Activated CD8-positive, alpha-beta memory T cell treated with anti-CD3 and anti-CD28 coated beads, Interleukin-2, amount 10 ng/mL, durations not matched to agents 7 days and 5 days (primary cell): Measurements from ENCODE around the gene GRM7. TPM values are rescaled to one million over a fixed set of nuclear protein-coding genes. Genes with fewer than 3 reads are reported as not detected.

Experiments used
- ATAC-seq: fragments of 150-1000 bp; cut with Tn5 transposase; one replicate; pipeline ENCODE4 v1.10.0; 2021; ENCODE audit warnings: moderate library complexity
- CTCF ChIA-PET: fragments of 350-600 bp; sonication (Branson Sonifier 250); formaldehyde crosslinking; loops from one replicate; lab custom pipeline; 2021; ENCODE audit warnings: antibody characterized with exemption; lab: Charles Lee
- DNase-seq: peaks from one replicate; pipeline ENCODE4 v3.0.0-alpha.2; 2020
- H3K27ac Mint-ChIP-seq: one replicate; pipeline ENCODE4 v1.8.0; 2021; ENCODE audit warnings: mild to moderate bottlenecking, mixed read lengths
- H3K27me3 Mint-ChIP-seq: one replicate; pipeline ENCODE4 v1.8.0; 2021; ENCODE audit warnings: mixed read lengths
- H3K36me3 Mint-ChIP-seq: one replicate; pipeline ENCODE4 v1.8.0; 2021; ENCODE audit warnings: mild to moderate bottlenecking, mixed read lengths
- H3K4me1 Mint-ChIP-seq: one replicate; pipeline ENCODE4 v1.8.0; 2021; ENCODE audit warnings: mixed read lengths
- H3K4me3 Mint-ChIP-seq: one replicate; pipeline ENCODE4 v1.8.0; 2021; ENCODE audit warnings: mild to moderate bottlenecking, moderate library complexity, mixed read lengths
- H3K9me3 Mint-ChIP-seq: one replicate; pipeline ENCODE4 v1.8.0; 2022; ENCODE audit warnings: low read depth, mixed read lengths
- total RNA-seq, 2 experiments: library from RNA; stranded (reverse); gene quantifications; one replicate each; pipeline ENCODE4 v1.2.3, GENCODE V29; 2021

The GRM7 gene
- total RNA-seq, 2 experiments from 2014 or later = not detected

GRCh38 chr3:7565574-7565973, 704.7 kb downstream of the GRM7 start:
- DNase-seq (no peak), ATAC-seq (no peak)
- Mint-ChIP-seq H3K27ac (no peak overlapping the region), H3K27me3 (no peaks in the 10 kb centered on the region), H3K4me3 (no peak overlapping the region), H3K9me3 (peaks cover 8% of the 10 kb centered on the region), H3K36me3 (no peaks in the 10 kb centered on the region), H3K4me1 (no peaks in the 10 kb centered on the region)
- CTCF ChIA-PET = no interaction called here

GRCh38 chr3:7567160-7567559, 706.2 kb downstream of the GRM7 start:
- Mint-ChIP-seq H3K27ac (no peak overlapping the region), H3K9me3 (peaks cover 10% of the 10 kb centered on the region), H3K4me3 (no peak overlapping the region), H3K4me1 (no peaks in the 10 kb centered on the region), H3K27me3 (no peaks in the 10 kb centered on the region), H3K36me3 (no peaks in the 10 kb centered on the region)
- DNase-seq = no peak
- ATAC-seq = no peak
- CTCF ChIA-PET = no interaction called here

GRCh38 chr3:7568526-7569184, 707.7 kb downstream of the GRM7 start:
- Mint-ChIP-seq H3K27me3 (no peaks in the 10 kb centered on the region), H3K27ac (no peak overlapping the region), H3K4me3 (no peak overlapping the region), H3K4me1 (no peaks in the 10 kb centered on the region), H3K9me3 (peaks cover 10% of the 10 kb centered on the region), H3K36me3 (no peaks in the 10 kb centered on the region)
- ATAC-seq (no peak), DNase-seq (no peak)
- CTCF ChIA-PET = interaction anchor here (0.6 kb wide), 1 partner anchor 1190 kb away, joined by 3 read pairs; no protein-coding TSS in a partner anchor

- H3K27ac Mint-ChIP-seq = no peak overlapping the region
- no peaks in the 10 kb centered on the region for H3K4me1 Mint-ChIP-seq
- CTCF ChIA-PET = no interaction called here
- no peak for DNase-seq
- no peaks in the 10 kb centered on the region for H3K36me3 Mint-ChIP-seq
- H3K27me3 Mint-ChIP-seq = no peaks in the 10 kb centered on the region
- ATAC-seq = no peak
- no peak overlapping the region for H3K4me3 Mint-ChIP-seq
- H3K9me3 Mint-ChIP-seq = peaks cover 8% of the 10 kb centered on the region
Measured at GRCh38 chr3:7573330-7573729, 712.4 kb downstream of the GRM7 start.

GRCh38 chr3:7574435-7574834, 713.5 kb downstream of the GRM7 start:
- no peaks in the 10 kb centered on the region for H3K27me3 Mint-ChIP-seq
- H3K4me1 Mint-ChIP-seq = no peaks in the 10 kb centered on the region
- no peak overlapping the region for H3K27ac Mint-ChIP-seq
- CTCF ChIA-PET = no interaction called here
- H3K9me3 Mint-ChIP-seq = peaks cover 7% of the 10 kb centered on the region
- H3K36me3 Mint-ChIP-seq = no peaks in the 10 kb centered on the region
- ATAC-seq (no peak), DNase-seq (no peak)
- H3K4me3 Mint-ChIP-seq = no peak overlapping the region

GRCh38 chr3:7576071-7576470, 715.2 kb downstream of the GRM7 start:
- no peak overlapping the region for H3K4me3 Mint-ChIP-seq
- no peak for ATAC-seq
- H3K36me3 Mint-ChIP-seq = no peaks in the 10 kb centered on the region
- no peaks in the 10 kb centered on the region for H3K4me1 Mint-ChIP-seq
- CTCF ChIA-PET = no interaction called here
- no peak overlapping the region for H3K27ac Mint-ChIP-seq
- H3K27me3 Mint-ChIP-seq = no peaks in the 10 kb centered on the region
- DNase-seq = no peak
- peaks cover 6% of the 10 kb centered on the region for H3K9me3 Mint-ChIP-seq

- Mint-ChIP-seq H3K4me1 (no peaks in the 10 kb centered on the region), H3K27me3 (no peaks in the 10 kb centered on the region), H3K9me3 (peaks cover 3% of the 10 kb centered on the region), H3K36me3 (no peaks in the 10 kb centered on the region), H3K4me3 (no peak overlapping the region), H3K27ac (no peak overlapping the region)
- DNase-seq (no peak), ATAC-seq (no peak)
- CTCF ChIA-PET = no interaction called here
Measured at GRCh38 chr3:7576506-7576905, 715.6 kb downstream of the GRM7 start.

GRCh38 chr3:7577513-7577912, 716.6 kb downstream of the GRM7 start:
- CTCF ChIA-PET = no interaction called here
- Mint-ChIP-seq H3K27me3 (no peaks in the 10 kb centered on the region), H3K9me3 (peaks cover 5% of the 10 kb centered on the region), H3K36me3 (no peaks in the 10 kb centered on the region), H3K4me1 (no peaks in the 10 kb centered on the region), H3K27ac (no peak overlapping the region), H3K4me3 (no peak overlapping the region)
- no peak for DNase-seq
- no peak for ATAC-seq

GRCh38 chr3:7581831-7582230, 720.9 kb downstream of the GRM7 start:
- ATAC-seq (no peak), DNase-seq (no peak)
- CTCF ChIA-PET = no interaction called here
- H3K27ac Mint-ChIP-seq = no peak overlapping the region
- H3K9me3 Mint-ChIP-seq = peaks cover 7% of the 10 kb centered on the region
- no peak overlapping the region for H3K4me3 Mint-ChIP-seq
- no peaks in the 10 kb centered on the region for H3K36me3 Mint-ChIP-seq
- H3K4me1 Mint-ChIP-seq = no peaks in the 10 kb centered on the region
- no peaks in the 10 kb centered on the region for H3K27me3 Mint-ChIP-seq

GRCh38 chr3:7585052-7585451, 724.1 kb downstream of the GRM7 start:
- no peaks in the 10 kb centered on the region for H3K36me3 Mint-ChIP-seq
- H3K27ac Mint-ChIP-seq = no peak overlapping the region
- H3K4me1 Mint-ChIP-seq = no peaks in the 10 kb centered on the region
- DNase-seq (no peak), ATAC-seq (no peak)
- no peak overlapping the region for H3K4me3 Mint-ChIP-seq
- H3K9me3 Mint-ChIP-seq = peaks cover 9% of the 10 kb centered on the region
- H3K27me3 Mint-ChIP-seq = no peaks in the 10 kb centered on the region
- CTCF ChIA-PET = no interaction called here

- DNase-seq (no peak), ATAC-seq (no peak)
- H3K27me3 Mint-ChIP-seq = no peaks in the 10 kb centered on the region
- no peaks in the 10 kb centered on the region for H3K4me1 Mint-ChIP-seq
- H3K27ac Mint-ChIP-seq = no peak overlapping the region
- H3K36me3 Mint-ChIP-seq = no peaks in the 10 kb centered on the region
- H3K4me3 Mint-ChIP-seq = no peak overlapping the region
- peaks cover 10% of the 10 kb centered on the region for H3K9me3 Mint-ChIP-seq
- CTCF ChIA-PET = no interaction called here
Measured at GRCh38 chr3:7588236-7588635, 727.3 kb downstream of the GRM7 start.

- peaks cover 6% of the 10 kb centered on the region for H3K9me3 Mint-ChIP-seq
- CTCF ChIA-PET = no interaction called here
Measured at GRCh38 chr3:7589526-7589925, 728.6 kb downstream of the GRM7 start.

GRCh38 chr3:7602297-7602696, 741.4 kb downstream of the GRM7 start:
- ATAC-seq = no peak
- no peak overlapping the region for H3K4me3 Mint-ChIP-seq
- no peak overlapping the region for H3K27ac Mint-ChIP-seq
- CTCF ChIA-PET = no interaction called here
- no peaks in the 10 kb centered on the region for H3K27me3 Mint-ChIP-seq
- H3K36me3 Mint-ChIP-seq = no peaks in the 10 kb centered on the region
- peaks cover 2% of the 10 kb centered on the region for H3K9me3 Mint-ChIP-seq
- no peak for DNase-seq
- no peaks in the 10 kb centered on the region for H3K4me1 Mint-ChIP-seq

More at GRCh38 chr3:7589526-7589925, 728.6 kb downstream of the GRM7 start:
- DNase-seq (no peak), ATAC-seq (no peak)
- H3K27ac Mint-ChIP-seq = no peak overlapping the region
- H3K4me1 Mint-ChIP-seq = no peaks in the 10 kb centered on the region
- no peaks in the 10 kb centered on the region for H3K27me3 Mint-ChIP-seq
- H3K4me3 Mint-ChIP-seq = no peak overlapping the region
- no peaks in the 10 kb centered on the region for H3K36me3 Mint-ChIP-seq

- Mint-ChIP-seq H3K4me1 (no peaks in the 10 kb centered on the region), H3K4me3 (no peak overlapping the region), H3K9me3 (no peaks in the 10 kb centered on the region), H3K36me3 (no peaks in the 10 kb centered on the region), H3K27ac (no peak overlapping the region), H3K27me3 (no peaks in the 10 kb centered on the region)
- DNase-seq = no peak
- CTCF ChIA-PET = no interaction called here
- ATAC-seq = no peak
Measured at GRCh38 chr3:7607083-7607482, 746.2 kb downstream of the GRM7 start.

GRCh38 chr3:7607676-7608075, 746.8 kb downstream of the GRM7 start:
- Mint-ChIP-seq H3K4me1 (no peaks in the 10 kb centered on the region), H3K4me3 (no peak overlapping the region), H3K9me3 (no peaks in the 10 kb centered on the region), H3K36me3 (no peaks in the 10 kb centered on the region), H3K27ac (no peak overlapping the region), H3K27me3 (no peaks in the 10 kb centered on the region)
- CTCF ChIA-PET = no interaction called here
- DNase-seq (no peak), ATAC-seq (no peak)
